IMR-90 (cell line): ENCODE data around the gene LGALS3. TPM values are rescaled to one million over a fixed set of nuclear protein-coding genes. Genes with fewer than 3 reads are reported as not detected.

Experiments
- ATAC-seq: fragments of 200-7000 bp; cut with Tn5 transposase; 2 replicates; pipeline ENCODE4 v1.9.1; 2020; ENCODE audit warnings: low read depth, mild to moderate bottlenecking, moderate library complexity
- BruUV-seq: library from RNA; stranded (reverse); fragments of 400-500 nt; replicated peaks from 2 replicates; lab custom pipeline; 2021; lab: Mats Ljungman, UMichigan
- CTCF ChIA-PET: fragments of 300-600 bp; formaldehyde crosslinking; extraction: SDS; loops from one replicate; lab custom pipeline; 2021; ENCODE audit warnings: antibody characterized with exemption; lab: Yijun Ruan, JAX
- POLR2A ChIA-PET: fragments of 300-600 bp; sonication (Branson Sonifier 250); formaldehyde crosslinking; loops from one replicate; lab custom pipeline; 2022; ENCODE audit warnings: antibody characterized with exemption; ENCODE audit not compliant: unreplicated experiment; lab: Charles Lee
- DNase-seq: peaks from one replicate; pipeline ENCODE4 v3.0.0; 2013
- H2AFZ ChIP-seq: replicated peaks from 2 replicates; pipeline ENCODE3; 2013; ENCODE audit warnings: low read length, mild to moderate bottlenecking; ENCODE audit not compliant: poor library complexity
- H2AK5ac ChIP-seq: 2 replicates; pipeline ENCODE4 v1.6.1; 2013; ENCODE audit warnings: low read depth, low read length, inconsistent platforms
- H2AK9ac ChIP-seq: replicated peaks from 2 replicates; pipeline ENCODE3; 2013; ENCODE audit warnings: mild to moderate bottlenecking, low read depth, low read length, moderate library complexity; ENCODE audit not compliant: poor library complexity
- H2BK120ac ChIP-seq: 2 replicates; pipeline ENCODE4 v1.6.1; 2013; ENCODE audit warnings: low read depth, low read length, inconsistent platforms
- H2BK15ac ChIP-seq: 3 replicates; pipeline ENCODE4 v1.6.1; 2013; ENCODE audit warnings: low read depth, low read length, inconsistent platforms
- H2BK20ac ChIP-seq: 2 replicates; pipeline ENCODE4 v1.6.1; 2013; ENCODE audit warnings: low read depth, mild to moderate bottlenecking, inconsistent platforms, low read length, moderate library complexity
- H2BK5ac ChIP-seq: 2 replicates; pipeline ENCODE4 v1.6.1; 2013; ENCODE audit warnings: mild to moderate bottlenecking, low read depth, low read length, inconsistent platforms; ENCODE audit not compliant: poor library complexity, severe bottlenecking
- H3K14ac ChIP-seq: replicated peaks from 2 replicates; pipeline ENCODE4 v1.6.1; 2013; ENCODE audit warnings: low read depth, low read length, inconsistent platforms
- H3K18ac ChIP-seq: 2 replicates; pipeline ENCODE4 v1.6.1; 2013; ENCODE audit warnings: low read depth, low read length, control low read depth
- H3K23ac ChIP-seq: 2 replicates; pipeline ENCODE4 v1.6.1; 2013; ENCODE audit warnings: low read depth, low read length, inconsistent platforms
- H3K27ac ChIP-seq: 2 replicates; pipeline ENCODE4 v1.5.1; 2013; ENCODE audit warnings: mild to moderate bottlenecking, control low read depth, low read length; ENCODE audit not compliant: insufficient read depth
- H3K27me3 ChIP-seq: 2 replicates; pipeline ENCODE4 v1.6.1; 2013; ENCODE audit warnings: low read length; ENCODE audit not compliant: control insufficient read depth, insufficient read depth
- H3K36me3 ChIP-seq: 2 replicates; pipeline ENCODE4 v1.6.1; 2013; ENCODE audit warnings: low read length, mixed read lengths; ENCODE audit not compliant: control insufficient read depth, insufficient read depth
- H3K4ac ChIP-seq: 2 replicates; pipeline ENCODE4 v1.6.1; 2013; ENCODE audit warnings: low read depth, low read length, inconsistent platforms
- H3K4me1 ChIP-seq: 2 replicates; pipeline ENCODE4 v1.6.1; 2013; ENCODE audit warnings: low read length, mixed read lengths; ENCODE audit not compliant: control insufficient read depth, insufficient read depth
- H3K4me2 ChIP-seq: 2 replicates; pipeline ENCODE4 v1.6.1; 2013; ENCODE audit warnings: low read depth, mild to moderate bottlenecking, control low read depth, low read length, moderate library complexity
- H3K4me3 ChIP-seq: 2 replicates; pipeline ENCODE4 v1.5.1; 2013; ENCODE audit warnings: low read depth, mild to moderate bottlenecking, control low read depth, low read length, moderate library complexity; ENCODE audit not compliant: insufficient read depth
- H3K56ac ChIP-seq: 2 replicates; pipeline ENCODE4 v1.6.1; 2013; ENCODE audit warnings: low read length, inconsistent platforms; ENCODE audit not compliant: insufficient read depth; ENCODE audit errors: extremely low read depth
- H3K79me1 ChIP-seq, 2 experiments: 2 replicates each; pipeline ENCODE4 v1.6.1; 2013; ENCODE audit warnings: low read length in 2 of 2, inconsistent platforms in 1 of 2, low read depth in 1 of 2
- H3K9ac ChIP-seq: 2 replicates; pipeline ENCODE4 v1.6.1; 2013; ENCODE audit warnings: low read depth, low read length, control low read depth
- H3K9me1 ChIP-seq: 2 replicates; pipeline ENCODE4 v1.6.1; 2013; ENCODE audit warnings: low read length, inconsistent platforms; ENCODE audit not compliant: insufficient read depth
- H3K9me3 ChIP-seq: 2 replicates; pipeline ENCODE4 v1.6.1; 2013; ENCODE audit warnings: low read length; ENCODE audit not compliant: control insufficient read depth, insufficient read depth
- H4K20me1 ChIP-seq: 2 replicates; pipeline ENCODE4 v1.6.1; 2013; ENCODE audit warnings: low read length, inconsistent platforms; ENCODE audit not compliant: insufficient read depth
- H4K5ac ChIP-seq: 2 replicates; pipeline ENCODE4 v1.6.1; 2013; ENCODE audit warnings: mild to moderate bottlenecking, low read depth, low read length, control low read depth
- H4K8ac ChIP-seq, 2 experiments: 2 replicates each; pipeline ENCODE4 v1.6.1; 2013; ENCODE audit warnings: low read depth in 2 of 2, low read length in 2 of 2, control low read depth in 1 of 2, inconsistent platforms in 1 of 2
- H4K91ac ChIP-seq: 2 replicates; pipeline ENCODE4 v1.6.1; 2013; ENCODE audit warnings: low read depth, low read length, inconsistent platforms; ENCODE audit not compliant: insufficient read depth
- BHLHE40 ChIP-seq: fragments of 150-350 bp; IDR thresholded peaks from 2 replicates; pipeline ENCODE4 v1.6.1; 2016; ENCODE audit warnings: mild to moderate bottlenecking, low read depth, low read length
- CEBPB ChIP-seq: IDR thresholded peaks from 2 replicates; pipeline ENCODE4 v1.6.1; 2012; ENCODE audit warnings: low read depth, low read length, improper control_type of control experiment
- CHD1 ChIP-seq: IDR thresholded peaks from 2 replicates; pipeline ENCODE4 v1.6.1; 2012; ENCODE audit warnings: low read depth, low read length, improper control_type of control experiment
- ELK1 ChIP-seq: fragments of 150-350 bp; IDR thresholded peaks from 2 replicates; pipeline ENCODE4 v1.6.1; 2016; ENCODE audit warnings: low read depth, mild to moderate bottlenecking, low read length, moderate library complexity, borderline replicate concordance
- FOS ChIP-seq: fragments of 150-350 bp; IDR thresholded peaks from 2 replicates; pipeline ENCODE4 v1.6.1; 2016; ENCODE audit warnings: low read depth, low read length
- MAFK ChIP-seq: IDR thresholded peaks from 2 replicates; pipeline ENCODE4 v1.6.1; 2012; ENCODE audit warnings: low read depth, low read length, improper control_type of control experiment
- MAZ ChIP-seq: IDR thresholded peaks from 2 replicates; pipeline ENCODE4 v1.6.1; 2012; ENCODE audit warnings: low read depth, mild to moderate bottlenecking, low read length, improper control_type of control experiment, moderate library complexity, borderline replicate concordance
- MXI1 ChIP-seq: IDR thresholded peaks from 2 replicates; pipeline ENCODE4 v1.6.1; 2012; ENCODE audit warnings: low read depth, mild to moderate bottlenecking, low read length, moderate library complexity, borderline replicate concordance
- NFE2L2 ChIP-seq: fragments of 150-350 bp; IDR thresholded peaks from 2 replicates; pipeline ENCODE4 v1.6.1; 2016; ENCODE audit warnings: low read depth, mild to moderate bottlenecking, low read length
- POLR2A ChIP-seq: IDR thresholded peaks from 2 replicates; pipeline ENCODE4 v1.6.1; 2012; ENCODE audit warnings: mild to moderate bottlenecking, low read depth, low read length
- RAD21 ChIP-seq: IDR thresholded peaks from 2 replicates; pipeline ENCODE4 v1.6.1; 2012; ENCODE audit warnings: low read length, improper control_type of control experiment
- RCOR1 ChIP-seq: IDR thresholded peaks from 2 replicates; pipeline ENCODE4 v1.6.1; 2012; ENCODE audit warnings: mild to moderate bottlenecking, low read length, improper control_type of control experiment; ENCODE audit not compliant: insufficient replicate concordance
- RFX5 ChIP-seq: IDR thresholded peaks from 2 replicates; pipeline ENCODE4 v1.8.0; 2012; ENCODE audit warnings: low read depth, mild to moderate bottlenecking, low read length, moderate library complexity
- SMC3 ChIP-seq: fragments of 150-350 bp; IDR thresholded peaks from 2 replicates; pipeline ENCODE4 v1.6.1; 2016; ENCODE audit warnings: low read depth, mild to moderate bottlenecking, antibody characterized with exemption, low read length, moderate library complexity
- USF2 ChIP-seq: fragments of 150-350 bp; IDR thresholded peaks from 2 replicates; pipeline ENCODE4 v1.6.1; 2017; ENCODE audit warnings: mild to moderate bottlenecking, antibody characterized with exemption, low read length, low read depth
- WGBS, 2 experiments: methylation state at CpG; one replicate each; pipeline versions ENCODE4 v1.1.5 to v1.1.7; 2013; ENCODE audit warnings: missing lambda C conversion rate in 2 of 2; ENCODE audit not compliant: insufficient read length in 1 of 2; ENCODE audit errors: extremely low coverage in 2 of 2; 5-methylcytosine and 5-hydroxymethylcytosine counted together
- dilution Hi-C: fragments of 300-500 bp; cut with HindIII; formaldehyde crosslinking; loops from one replicate; pipeline ENCODE4 v1.14.3; 2018; ENCODE audit warnings: low sequenced_read_pairs; ENCODE audit not compliant: unreplicated experiment
- in situ Hi-C: fragments of 300-500 bp; cut with MboI; formaldehyde crosslinking; loops from 3 replicates; pipeline ENCODE4 v1.14.3; 2019; ENCODE audit warnings: low sequenced_read_pairs, inconsistent platforms, mixed read lengths
- intact Hi-C: fragments of 100-400 bp; cut with micrococcal nuclease; formaldehyde crosslinking; loops from 2 replicates; pipeline ENCODE4 v1.10.0; 2022
- polyA plus RNA-seq, 3 experiments: library from polyadenylated mRNA; depleted of rRNA; stranded (reverse); fragments of >200 nt; gene quantifications; 2 replicates each; pipeline ENCODE4 v1.2.3, GENCODE V29; 2012; ENCODE audit warnings: low replicate concordance in 1 of 3
- total RNA-seq: library from RNA; depleted of rRNA; stranded (reverse); fragments of >200 nt; gene quantifications from 2 replicates; pipeline ENCODE4 v1.2.3, GENCODE V29; 2012
- TF ChIP-seq, protein P1 (sequence below): conservative IDR thresholded peaks from 2 replicates; pipeline ENCODE4 v1.5.1; 2012; ENCODE audit warnings: mild to moderate bottlenecking, low read depth, low read length, improper control_type of control experiment

The LGALS3 gene
- total and polyA plus RNA-seq, 2 of the 4 experiments (the other 2 are of a cell fraction): 84.4 to 171 TPM

- H3K9ac ChIP-seq: no peak overlapping the region
- peak overlapping the region; percentile 10 for H3K14ac ChIP-seq
- CTCF ChIA-PET: no interaction called here
- peaks cover 12% of the 10 kb centered on the region for H3K36me3 ChIP-seq
- H3K4me3 ChIP-seq: no peak overlapping the region
- H3K18ac ChIP-seq: no peak overlapping the region
- H4K20me1 ChIP-seq: peaks cover 71% of the 10 kb centered on the region
- H3K9me1 ChIP-seq: peaks cover 35% of the 10 kb centered on the region
- no peak overlapping the region for H4K8ac ChIP-seq
- H3K9me3 ChIP-seq: no peaks in the 10 kb centered on the region
- ATAC-seq (no peak), DNase-seq (peak; percentile 43)
- H3K4me1 ChIP-seq: peaks cover 16% of the 10 kb centered on the region
- no peak overlapping the region for H3K56ac ChIP-seq
- in situ Hi-C loops: loop anchor here (5.0 kb wide), 1 partner anchor 36 kb away; no protein-coding TSS in a partner anchor
- no peak overlapping the region for H2AFZ ChIP-seq
- H2BK120ac ChIP-seq: no peak overlapping the region
- H4K5ac ChIP-seq: no peak overlapping the region
- H3K23ac ChIP-seq: peak overlapping the region; percentile 11; the same call in 1 of the 2 replicates
- no peak overlapping the region; the same call in 1 of the 2 replicates for H2AK5ac ChIP-seq
- H3K4me2 ChIP-seq: no peak overlapping the region
- H2BK5ac ChIP-seq: peak overlapping the region; percentile 27
- no peaks in the 10 kb centered on the region for H3K27me3 ChIP-seq
- H2BK15ac ChIP-seq: peak overlapping the region; percentile 12; the same call in 1 of the 3 replicates
- H2BK20ac ChIP-seq: no peak overlapping the region
- no peak overlapping the region for H4K91ac ChIP-seq
- no peak overlapping the region for H2AK9ac ChIP-seq
- POLR2A ChIA-PET: no interaction called here
- no TSS peak for BruUV-seq
- WGBS, 2 experiments: 90% methylated on average over 2 of the region's 4 CpGs; no CpG with 5 or more reads in 1 of the 2 experiments
- TF ChIP-seq BHLHE40 (no peak), SMC3 (peak; percentile 23; the same call in 1 of the 2 replicates), MXI1 (no peak), MAFK (no peak), POLR2A (no peak), RFX5 (no peak), NFE2L2 (no peak), CEBPB (no peak), RAD21 (peak; percentile 50), USF2 (no peak), FOS (no peak), RCOR1 (no peak), MAZ (no peak), CHD1 (no peak), ELK1 (no peak)
- TF ChIP-seq, protein P1, sequence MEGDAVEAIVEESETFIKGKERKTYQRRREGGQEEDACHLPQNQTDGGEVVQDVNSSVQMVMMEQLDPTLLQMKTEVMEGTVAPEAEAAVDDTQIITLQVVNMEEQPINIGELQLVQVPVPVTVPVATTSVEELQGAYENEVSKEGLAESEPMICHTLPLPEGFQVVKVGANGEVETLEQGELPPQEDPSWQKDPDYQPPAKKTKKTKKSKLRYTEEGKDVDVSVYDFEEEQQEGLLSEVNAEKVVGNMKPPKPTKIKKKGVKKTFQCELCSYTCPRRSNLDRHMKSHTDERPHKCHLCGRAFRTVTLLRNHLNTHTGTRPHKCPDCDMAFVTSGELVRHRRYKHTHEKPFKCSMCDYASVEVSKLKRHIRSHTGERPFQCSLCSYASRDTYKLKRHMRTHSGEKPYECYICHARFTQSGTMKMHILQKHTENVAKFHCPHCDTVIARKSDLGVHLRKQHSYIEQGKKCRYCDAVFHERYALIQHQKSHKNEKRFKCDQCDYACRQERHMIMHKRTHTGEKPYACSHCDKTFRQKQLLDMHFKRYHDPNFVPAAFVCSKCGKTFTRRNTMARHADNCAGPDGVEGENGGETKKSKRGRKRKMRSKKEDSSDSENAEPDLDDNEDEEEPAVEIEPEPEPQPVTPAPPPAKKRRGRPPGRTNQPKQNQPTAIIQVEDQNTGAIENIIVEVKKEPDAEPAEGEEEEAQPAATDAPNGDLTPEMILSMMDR: peak; percentile 28; the same call in 1 of the 2 replicates
- dilution Hi-C loops: no loop called here
- peaks cover 38 to 78% of the 10 kb centered on the region in 2 experiments for H3K79me1 ChIP-seq
- no peak overlapping the region for H3K27ac ChIP-seq
- H3K4ac ChIP-seq: no peak overlapping the region; the same call in 1 of the 2 replicates
- intact Hi-C loops: no loop called here
Observed at GRCh38 chr14:55133416-55133815, 4.4 kb downstream of the LGALS3 start.
